Ishikawa (cell line): ENCODE results near the gene NLGN1.

ENCODE experiments used
- CEBPB ChIP-seq: IDR thresholded peaks from 2 replicates; pipeline ENCODE4 v1.6.1; 2012
- EGR1 ChIP-seq: IDR thresholded peaks from 2 replicates; pipeline ENCODE4 v1.6.1; 2012
- EP300 ChIP-seq: IDR thresholded peaks from 2 replicates; pipeline ENCODE4 v1.6.1; 2012; ENCODE audit warnings: borderline replicate concordance
- FOXM1 ChIP-seq: IDR thresholded peaks from 2 replicates; pipeline ENCODE4 v1.6.1; 2012; ENCODE audit warnings: low read depth, borderline replicate concordance
- MAX ChIP-seq: IDR thresholded peaks from 2 replicates; pipeline ENCODE4 v1.6.1; 2012
- RAD21 ChIP-seq: IDR thresholded peaks from 2 replicates; pipeline ENCODE4 v1.6.1; 2012; ENCODE audit warnings: low read depth
- REST ChIP-seq: IDR thresholded peaks from 2 replicates; pipeline ENCODE4 v1.6.1; 2012; ENCODE audit warnings: low read depth, mild to moderate bottlenecking
- YY1 ChIP-seq: IDR thresholded peaks from 2 replicates; pipeline ENCODE4 v1.6.1; 2012; ENCODE audit warnings: low read depth

GRCh38 chr3:173748105-173748504 lies 350.6 kb downstream of the NLGN1 start:
- TF ChIP-seq YY1 (no peak), RAD21 (no peak), MAX (no peak), EP300 (no peak), REST (no peak), CEBPB (no peak), FOXM1 (no peak), EGR1 (no peak)
